Nephron progenitor cell (in vitro differentiated cells): ENCODE measurements around the gene ZNF512.
"Not testable (repeated sequence)": the region's sequence is repeated elsewhere in the genome, so short reads cannot be mapped to it uniquely, and the experiment has no call there.

Experiments used
- DNase-seq: peaks from one replicate; pipeline ENCODE4 v3.0.0; 2021
- H3K27ac Mint-ChIP-seq: 2 replicates; pipeline ENCODE4 v1.8.0; 2021; ENCODE audit warnings: mild to moderate bottlenecking, moderate library complexity, mixed read lengths
- H3K27me3 Mint-ChIP-seq: 2 replicates; pipeline ENCODE4 v1.8.0; 2021; ENCODE audit warnings: mild to moderate bottlenecking, low read depth, mixed read lengths; ENCODE audit not compliant: poor library complexity
- H3K36me3 Mint-ChIP-seq: 2 replicates; pipeline ENCODE4 v1.8.0; 2021; ENCODE audit warnings: low read depth, mixed read lengths
- H3K4me1 Mint-ChIP-seq: 2 replicates; pipeline ENCODE4 v1.8.0; 2021; ENCODE audit warnings: mixed read lengths
- H3K4me3 Mint-ChIP-seq: 2 replicates; pipeline ENCODE4 v1.8.0; 2021; ENCODE audit warnings: mild to moderate bottlenecking, moderate library complexity, mixed read lengths
- H3K9me3 Mint-ChIP-seq: 2 replicates; pipeline ENCODE4 v1.8.0; 2021; ENCODE audit warnings: mild to moderate bottlenecking, moderate library complexity, mixed read lengths
- TF ChIP-seq, protein P1 (sequence below): fragments of 200-600 bp; sonication (generic); IDR thresholded peaks from 2 replicates; pipeline ENCODE4 v1.5.0; 2021; ENCODE audit warnings: antibody characterized with exemption

The ZNF512 gene, protein sequence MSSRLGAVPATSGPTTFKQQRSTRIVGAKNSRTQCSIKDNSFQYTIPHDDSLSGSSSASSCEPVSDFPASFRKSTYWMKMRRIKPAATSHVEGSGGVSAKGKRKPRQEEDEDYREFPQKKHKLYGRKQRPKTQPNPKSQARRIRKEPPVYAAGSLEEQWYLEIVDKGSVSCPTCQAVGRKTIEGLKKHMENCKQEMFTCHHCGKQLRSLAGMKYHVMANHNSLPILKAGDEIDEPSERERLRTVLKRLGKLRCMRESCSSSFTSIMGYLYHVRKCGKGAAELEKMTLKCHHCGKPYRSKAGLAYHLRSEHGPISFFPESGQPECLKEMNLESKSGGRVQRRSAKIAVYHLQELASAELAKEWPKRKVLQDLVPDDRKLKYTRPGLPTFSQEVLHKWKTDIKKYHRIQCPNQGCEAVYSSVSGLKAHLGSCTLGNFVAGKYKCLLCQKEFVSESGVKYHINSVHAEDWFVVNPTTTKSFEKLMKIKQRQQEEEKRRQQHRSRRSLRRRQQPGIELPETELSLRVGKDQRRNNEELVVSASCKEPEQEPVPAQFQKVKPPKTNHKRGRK

DNA sequence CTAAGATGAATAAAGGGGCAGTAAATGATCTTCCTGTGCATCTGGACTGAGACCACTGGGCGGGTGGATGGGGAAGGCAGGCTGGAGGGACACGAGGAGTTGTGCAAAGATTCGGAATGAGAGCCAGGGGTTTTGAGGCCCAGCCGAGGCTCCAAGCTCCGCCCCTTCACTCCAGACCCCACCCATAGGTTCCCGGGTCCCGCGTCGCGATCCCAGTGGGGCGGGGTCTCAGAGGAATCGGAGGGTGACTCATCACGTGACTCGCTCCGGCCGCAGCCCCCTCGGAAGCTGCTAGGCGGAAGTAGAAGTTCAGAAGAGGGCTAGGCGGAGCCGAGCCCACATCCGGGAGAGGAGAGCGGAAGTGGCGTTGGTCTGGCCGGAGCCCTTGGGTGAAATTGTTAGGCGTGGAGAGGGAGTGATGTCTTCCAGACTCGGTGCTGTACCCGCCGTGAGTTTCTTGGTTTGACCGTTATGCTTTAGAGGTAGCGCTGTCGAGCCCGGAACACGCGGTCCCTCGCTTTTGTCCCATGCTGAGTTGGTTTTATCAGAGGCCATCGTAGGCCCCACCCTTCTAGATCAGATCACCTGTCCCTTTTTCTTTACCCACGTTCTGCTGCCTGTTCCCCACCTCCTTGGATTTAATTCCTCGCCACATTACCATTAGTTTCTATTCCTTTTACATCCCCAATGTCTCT, at the start of gene ZNF512:
ZNF512 (plus strand) TSS at position 348 of the 695 bp plus-strand sequence; CDS start at position 419, 71 bp downstream.
- Mint-ChIP-seq H3K27me3 (peaks cover 41% of the 10 kb centered on the region), H3K4me1 (peaks cover 26% of the 10 kb centered on the region)
- peak; percentile 89 for DNase-seq

GRCh38 chr2:27537287-27537686, 45.6 kb upstream of the ZNF512 start:
- Mint-ChIP-seq H3K27ac (no peak overlapping the region), H3K27me3 (peaks cover 50% of the 10 kb centered on the region), H3K9me3 (peaks cover 20% of the 10 kb centered on the region), H3K36me3 (no peaks in the 10 kb centered on the region), H3K4me3 (no peak overlapping the region), H3K4me1 (no peaks in the 10 kb centered on the region)
- TF ChIP-seq, protein P1, sequence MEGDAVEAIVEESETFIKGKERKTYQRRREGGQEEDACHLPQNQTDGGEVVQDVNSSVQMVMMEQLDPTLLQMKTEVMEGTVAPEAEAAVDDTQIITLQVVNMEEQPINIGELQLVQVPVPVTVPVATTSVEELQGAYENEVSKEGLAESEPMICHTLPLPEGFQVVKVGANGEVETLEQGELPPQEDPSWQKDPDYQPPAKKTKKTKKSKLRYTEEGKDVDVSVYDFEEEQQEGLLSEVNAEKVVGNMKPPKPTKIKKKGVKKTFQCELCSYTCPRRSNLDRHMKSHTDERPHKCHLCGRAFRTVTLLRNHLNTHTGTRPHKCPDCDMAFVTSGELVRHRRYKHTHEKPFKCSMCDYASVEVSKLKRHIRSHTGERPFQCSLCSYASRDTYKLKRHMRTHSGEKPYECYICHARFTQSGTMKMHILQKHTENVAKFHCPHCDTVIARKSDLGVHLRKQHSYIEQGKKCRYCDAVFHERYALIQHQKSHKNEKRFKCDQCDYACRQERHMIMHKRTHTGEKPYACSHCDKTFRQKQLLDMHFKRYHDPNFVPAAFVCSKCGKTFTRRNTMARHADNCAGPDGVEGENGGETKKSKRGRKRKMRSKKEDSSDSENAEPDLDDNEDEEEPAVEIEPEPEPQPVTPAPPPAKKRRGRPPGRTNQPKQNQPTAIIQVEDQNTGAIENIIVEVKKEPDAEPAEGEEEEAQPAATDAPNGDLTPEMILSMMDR: no peak
- no peak for DNase-seq

More for the DNA sequence above, at the start of gene ZNF512:
- Mint-ChIP-seq H3K27ac (peak within 1 kb of the TSS; percentile 89), H3K9me3 (peaks cover 77% of the 10 kb centered on the region), H3K4me3 (peak within 1 kb of the TSS; percentile 97), H3K36me3 (peaks cover 51% of the 10 kb centered on the region)
- TF ChIP-seq, protein P1: no peak

DNA sequence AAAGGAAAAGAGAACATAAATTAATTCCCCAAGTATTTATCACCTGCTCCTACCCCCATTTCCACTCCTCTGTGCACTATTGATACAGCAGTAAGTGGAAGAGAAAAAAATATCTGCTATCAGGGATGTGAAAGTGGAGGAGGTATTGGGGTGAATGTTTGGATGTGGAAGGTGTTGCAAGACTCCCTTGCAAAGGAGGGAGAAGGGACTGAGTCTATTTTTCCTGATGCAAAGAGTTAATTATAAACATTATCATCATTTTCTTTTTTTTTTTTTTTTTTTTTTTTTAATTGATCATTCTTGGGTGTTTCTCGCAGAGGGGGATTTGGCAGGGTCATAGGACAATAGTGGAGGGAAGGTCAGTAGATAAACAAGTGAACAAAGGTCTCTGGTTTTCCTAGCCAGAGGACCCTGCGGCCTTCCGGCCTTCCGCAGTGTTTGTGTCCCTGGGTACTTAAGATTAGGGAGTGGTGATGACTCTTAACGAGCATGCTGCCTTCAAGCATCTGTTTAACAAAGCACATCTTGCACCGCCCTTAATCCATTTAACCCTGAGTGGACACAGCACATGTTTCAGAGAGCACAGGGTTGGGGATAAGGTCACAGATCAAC, 43.9 kb upstream of the ZNF512 start:
- not testable (repeated sequence) for H3K36me3 Mint-ChIP-seq, DNase-seq, H3K4me1 Mint-ChIP-seq, H3K4me3 Mint-ChIP-seq, H3K27ac Mint-ChIP-seq
- Mint-ChIP-seq H3K27me3 (peaks cover 43% of the 10 kb centered on the region), H3K9me3 (peaks cover 24% of the 10 kb centered on the region)

DNA sequence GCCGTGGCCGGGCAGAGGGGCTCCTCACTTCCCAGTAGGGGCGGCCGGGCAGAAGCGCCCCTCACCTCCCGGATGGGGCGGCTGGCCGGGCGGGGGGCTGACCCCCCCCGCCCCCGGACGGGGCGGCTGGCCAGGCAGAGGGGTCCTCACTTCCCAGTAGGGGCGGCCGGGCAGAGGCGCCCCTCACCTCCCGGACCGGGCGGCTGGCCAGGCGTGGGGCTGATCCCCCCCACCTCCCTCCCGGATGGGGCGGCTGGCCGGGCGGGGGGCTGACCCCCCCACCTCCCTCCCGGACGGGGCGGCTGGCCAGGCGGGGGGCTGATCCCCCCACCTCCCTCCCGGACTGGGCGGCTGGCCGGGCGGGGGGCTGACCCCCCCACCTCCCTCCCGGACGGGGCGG, 43.2 kb upstream of the ZNF512 start:
- H3K4me3 Mint-ChIP-seq, H3K4me1 Mint-ChIP-seq, H3K36me3 Mint-ChIP-seq, H3K27ac Mint-ChIP-seq, DNase-seq: not testable (repeated sequence)
- H3K9me3 Mint-ChIP-seq: peaks cover 24% of the 10 kb centered on the region
- peaks cover 38% of the 10 kb centered on the region for H3K27me3 Mint-ChIP-seq

GRCh38 chr2:27544143-27544821, 38.6 kb upstream of the ZNF512 start:
- TF ChIP-seq, protein P1: no peak
- no peak overlapping the region for H3K4me3 Mint-ChIP-seq
- H3K9me3 Mint-ChIP-seq: peaks cover 31% of the 10 kb centered on the region
- peaks cover 4% of the 10 kb centered on the region for H3K36me3 Mint-ChIP-seq
- no peaks in the 10 kb centered on the region for H3K4me1 Mint-ChIP-seq
- H3K27ac Mint-ChIP-seq: no peak overlapping the region
- no peak for DNase-seq
- peaks cover 9% of the 10 kb centered on the region for H3K27me3 Mint-ChIP-seq

DNA sequence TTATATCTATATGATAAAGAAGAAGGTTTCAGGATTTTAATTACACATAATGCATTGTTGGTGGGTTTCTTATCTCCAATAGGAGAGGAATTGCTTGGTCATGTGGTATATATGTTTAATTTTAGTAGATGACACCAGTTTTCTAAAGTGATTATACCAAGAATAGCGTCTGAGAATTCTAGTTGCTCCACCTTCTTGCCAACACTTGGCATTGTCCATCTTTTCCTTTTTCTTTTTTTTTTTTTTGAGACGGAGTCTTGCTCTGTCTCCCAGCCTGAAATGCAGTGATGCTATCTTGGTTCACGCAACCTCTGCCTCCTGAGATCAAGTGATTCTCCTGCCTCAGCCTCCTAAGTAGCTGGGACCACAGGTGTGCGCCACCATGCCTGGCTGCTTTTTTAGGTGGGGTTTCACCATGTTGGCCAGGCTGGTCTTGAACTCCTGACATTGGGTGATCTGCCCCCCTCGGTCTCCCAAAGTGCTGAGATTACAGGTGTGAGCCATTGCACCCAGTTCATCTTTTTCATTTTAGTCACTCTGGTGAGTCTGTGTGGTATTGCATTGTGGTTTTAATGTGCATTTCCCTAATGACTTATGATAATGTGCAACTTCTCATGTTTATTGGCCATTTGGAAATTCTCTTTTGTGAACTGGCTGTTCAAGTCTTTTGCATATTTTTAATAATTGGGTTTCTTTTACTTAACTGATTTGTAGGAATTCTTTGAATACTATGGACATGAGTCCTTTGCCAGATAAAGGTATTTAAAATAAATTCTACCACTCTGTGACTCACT, 37.3 kb upstream of the ZNF512 start:
- Mint-ChIP-seq H3K9me3 (peaks cover 31% of the 10 kb centered on the region), H3K36me3 (peaks cover 4% of the 10 kb centered on the region), H3K4me1 (no peaks in the 10 kb centered on the region), H3K27me3 (peaks cover 9% of the 10 kb centered on the region), H3K4me3 (no peak overlapping the region), H3K27ac (no peak overlapping the region)
- TF ChIP-seq, protein P1: no peak
- no peak for DNase-seq
